HG03571 (cell line): ENCODE data around the gene RABGEF1.
"Not testable (repeated sequence)": the region's sequence is repeated elsewhere in the genome, so short reads cannot be mapped to it uniquely, and the experiment has no call there.

Experiments
- ATAC-seq: cut with Tn5 transposase; IDR thresholded peaks from one replicate; pipeline ENCODE4 v1.9.1; 2021; ENCODE audit not compliant: unreplicated experiment

RABGEF1 gene

GRCh38 chr7:66740302-66740979, at the start of gene RABGEF1:
Gene RABGEF1 (plus strand): TSS chr7:66740733. CDS start chr7:66771900, 31,167 bp downstream.
- peak; percentile 84 for ATAC-seq

DNA sequence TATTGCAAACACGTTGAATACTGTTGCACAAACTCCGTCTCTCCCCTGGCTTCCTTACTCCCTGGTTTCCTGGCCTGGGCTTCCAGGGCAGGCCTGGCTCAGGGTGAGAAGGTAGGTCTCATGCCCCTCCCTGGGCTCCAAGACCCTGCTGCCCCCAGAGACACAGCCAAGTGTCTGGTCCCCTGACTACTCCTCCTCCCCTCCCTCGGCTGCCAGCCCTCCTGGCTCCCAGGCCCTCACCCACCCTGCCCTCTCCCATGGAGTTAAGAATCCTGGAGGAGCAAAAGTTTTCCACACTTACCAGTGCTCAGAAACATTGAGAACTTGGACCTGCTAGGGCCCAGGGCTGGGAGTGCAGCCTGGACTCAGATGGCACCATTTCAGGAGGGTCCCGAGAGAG, 47.2 kb upstream of the RABGEF1 start:
- ATAC-seq: no peak

- no peak for ATAC-seq
These were observed 46.2 kb upstream of the RABGEF1 start for GRCh38 chr7:66694286-66694685.

- not testable (repeated sequence) for ATAC-seq
These were observed 45.1 kb upstream of the RABGEF1 start for GRCh38 chr7:66695417-66695816.

DNA sequence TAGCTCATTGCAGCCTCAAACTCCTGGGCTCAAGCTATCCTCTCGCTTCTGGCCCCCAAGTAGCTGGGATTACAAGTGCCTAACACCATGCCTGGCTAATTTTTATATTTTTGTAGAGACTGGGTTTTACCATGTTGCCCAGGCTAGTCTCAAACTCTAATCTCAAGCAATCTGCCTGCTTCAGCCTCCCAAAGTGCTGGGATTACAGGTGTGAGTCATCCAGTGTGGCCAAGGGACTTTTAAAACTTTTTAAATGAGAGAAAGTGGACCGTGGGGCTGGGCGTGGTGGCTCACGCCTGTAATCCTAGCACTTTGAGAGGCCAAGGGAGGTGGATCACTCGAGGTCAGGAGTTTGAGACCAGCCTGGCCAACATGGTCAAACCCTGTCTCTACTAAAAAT, 44.4 kb upstream of the RABGEF1 start:
- ATAC-seq: not testable (repeated sequence)

GRCh38 chr7:66696774-66697191, 43.8 kb upstream of the RABGEF1 start:
- ATAC-seq: no peak

GRCh38 chr7:66697449-66698438, 42.8 kb upstream of the RABGEF1 start:
- no peak for ATAC-seq

- no peak for ATAC-seq
These were observed 41.8 kb upstream of the RABGEF1 start for GRCh38 chr7:66698652-66699205.

DNA sequence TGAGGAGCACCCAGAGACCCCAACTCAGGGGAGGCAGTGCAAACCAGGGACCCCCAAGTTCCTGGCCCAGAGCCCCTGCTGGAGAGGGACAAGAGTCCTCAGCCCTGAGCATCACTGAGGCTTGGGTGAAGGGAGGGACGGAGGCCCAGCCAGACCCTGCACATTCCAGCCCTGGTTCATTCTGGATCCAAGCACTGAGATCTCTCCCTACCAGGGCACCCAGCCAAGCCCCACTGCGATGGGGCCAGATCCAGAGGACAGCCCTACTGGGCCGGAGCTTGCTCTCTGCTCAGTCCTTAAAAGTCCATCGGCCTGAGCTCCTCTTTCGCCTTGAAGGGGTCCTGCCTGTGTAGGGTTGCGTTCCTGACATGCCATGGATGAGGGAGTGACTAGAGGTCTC, 40.5 kb upstream of the RABGEF1 start:
- no peak for ATAC-seq

- no peak for ATAC-seq
These were observed 39.9 kb upstream of the RABGEF1 start for GRCh38 chr7:66700633-66701131.

DNA sequence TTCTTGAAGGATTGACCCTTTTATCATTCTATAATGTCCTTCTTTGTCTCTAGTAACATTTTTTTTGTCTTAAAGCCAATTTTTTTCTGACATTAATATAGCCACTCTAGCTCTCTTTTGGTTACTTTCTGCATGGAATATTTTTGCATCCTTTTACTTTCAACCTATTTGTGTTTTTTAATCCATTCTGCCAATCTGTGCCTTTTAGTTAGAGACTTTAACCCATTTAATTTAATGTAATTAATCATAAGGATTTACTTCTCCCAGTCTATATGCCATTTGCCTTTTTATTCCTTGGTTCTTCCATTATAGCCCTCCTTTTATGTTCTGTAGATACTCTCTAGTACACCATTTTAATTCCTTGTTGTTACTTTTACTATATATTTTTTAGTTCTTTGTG, 32.7 kb upstream of the RABGEF1 start:
- ATAC-seq: no peak

GRCh38 chr7:66710752-66711151, 29.8 kb upstream of the RABGEF1 start:
- not testable (repeated sequence) for ATAC-seq

DNA sequence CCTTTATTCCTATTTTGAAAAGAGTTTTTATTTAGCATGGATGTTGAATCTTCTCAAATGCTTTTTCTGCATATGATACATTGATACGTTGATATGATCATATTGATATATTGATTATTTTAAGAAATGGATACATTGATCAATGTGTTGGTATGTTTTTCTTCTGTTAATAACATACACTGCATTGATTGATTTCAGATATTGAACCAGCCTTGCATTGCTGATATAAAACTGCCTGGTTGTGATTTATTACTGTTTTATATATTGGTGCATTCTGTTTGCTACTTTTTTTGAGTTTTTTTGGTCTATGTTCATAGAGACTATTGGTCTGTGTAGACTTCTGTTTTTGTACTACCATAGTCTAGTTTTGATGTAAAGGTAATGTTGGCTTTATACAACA, 26.8 kb upstream of the RABGEF1 start:
- ATAC-seq: no peak

DNA sequence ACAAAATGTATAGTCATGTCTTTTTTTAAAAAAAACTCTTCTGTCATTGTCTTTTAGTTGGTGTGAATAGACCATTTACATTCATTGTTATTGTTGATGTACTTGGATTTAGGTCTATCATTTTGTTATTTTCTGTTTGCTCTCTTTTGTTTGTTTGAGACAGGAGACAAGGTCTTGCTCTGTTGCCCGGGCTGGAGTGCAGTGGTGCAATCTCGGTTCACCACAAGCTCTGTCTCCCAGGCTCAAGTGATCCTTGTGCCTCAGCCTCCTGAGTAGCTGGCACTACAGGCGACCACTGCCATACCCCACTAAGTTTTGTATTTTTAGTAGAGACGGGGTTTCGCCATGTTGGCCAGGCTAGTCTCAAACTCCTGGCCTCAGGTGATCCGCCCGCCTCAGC, 23.9 kb upstream of the RABGEF1 start:
- ATAC-seq: not testable (repeated sequence)

GRCh38 chr7:66720561-66720960, 20.0 kb upstream of the RABGEF1 start:
- no peak for ATAC-seq

DNA sequence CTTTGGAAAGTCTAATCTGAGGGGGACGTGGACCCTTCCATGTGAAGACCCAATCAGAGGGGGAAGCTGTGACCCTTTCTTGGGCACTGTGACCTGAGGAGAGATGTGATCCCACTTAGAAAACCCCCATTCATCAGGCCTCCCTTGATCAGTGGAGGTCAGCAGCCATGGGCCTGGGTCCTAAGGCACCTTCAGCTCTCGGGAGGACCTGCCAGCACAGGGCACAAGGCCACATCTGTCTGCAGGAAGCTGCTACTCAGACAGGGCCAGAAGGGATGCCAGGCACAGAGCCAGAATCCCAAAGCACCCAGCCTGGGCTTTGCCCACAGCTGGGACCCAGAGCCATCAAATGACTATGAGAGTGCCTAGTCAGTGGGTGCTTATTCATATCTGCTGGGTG, 14.7 kb upstream of the RABGEF1 start:
- ATAC-seq: no peak

DNA sequence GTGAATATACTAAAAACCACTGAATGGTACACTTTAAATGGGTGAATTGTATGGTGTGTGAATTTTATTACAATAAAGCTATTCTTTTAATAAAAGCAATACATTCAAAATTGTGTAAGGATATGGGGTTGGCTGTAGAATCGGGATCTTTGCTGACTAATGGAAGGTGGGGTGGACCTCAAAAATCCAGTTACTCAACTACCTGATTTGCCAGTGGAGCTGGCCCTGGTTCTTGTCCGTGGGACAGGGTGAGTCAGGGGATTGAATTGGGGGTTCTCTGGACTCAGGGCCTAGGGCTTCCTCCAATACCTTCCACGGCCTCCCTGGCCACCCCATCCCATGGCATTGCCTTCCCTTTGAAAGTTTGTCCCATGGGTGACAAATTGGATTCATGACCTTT, 13.5 kb upstream of the RABGEF1 start:
- no peak for ATAC-seq

DNA sequence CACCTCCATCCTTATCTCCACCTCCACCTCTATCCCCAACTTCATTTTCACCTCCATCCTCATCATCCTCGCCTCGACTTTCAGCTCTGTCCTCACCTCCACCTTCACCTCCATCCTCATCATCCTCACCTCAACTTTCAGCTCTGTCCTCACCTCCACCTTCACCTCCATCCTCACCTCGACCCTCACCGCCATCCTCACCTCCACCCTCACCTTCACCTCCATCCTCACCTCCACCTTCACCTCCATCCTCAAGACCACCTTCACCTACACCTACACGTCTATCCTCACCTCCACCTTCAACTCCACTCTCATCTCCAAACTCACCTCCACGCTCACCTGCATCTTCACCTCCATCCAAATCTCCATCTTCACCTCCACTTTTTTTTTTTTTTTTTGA, 12.0 kb upstream of the RABGEF1 start:
- no peak for ATAC-seq

DNA sequence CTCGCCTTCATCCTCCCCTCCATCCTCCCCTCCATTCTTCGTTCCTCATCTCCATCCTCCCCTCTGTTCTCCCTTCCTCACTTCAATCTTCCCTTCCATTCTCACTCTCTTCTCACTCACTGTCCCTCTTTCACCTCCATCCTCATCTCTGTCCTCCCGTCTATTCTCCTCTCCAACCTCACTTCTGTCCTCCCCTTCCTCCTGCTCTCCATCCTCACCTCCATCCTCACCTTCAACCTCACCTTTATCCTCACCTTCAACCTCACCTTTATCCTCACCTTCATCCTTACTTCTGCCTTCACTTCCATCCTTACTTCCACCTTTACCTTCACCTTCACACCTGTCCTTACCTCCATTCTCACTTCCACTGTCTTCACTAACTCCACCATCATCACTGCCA, 11.3 kb upstream of the RABGEF1 start:
- no peak for ATAC-seq

GRCh38 chr7:66731986-66732385, 8.5 kb upstream of the RABGEF1 start:
- ATAC-seq: no peak

GRCh38 chr7:66732439-66732838, 8.1 kb upstream of the RABGEF1 start:
- no peak for ATAC-seq

DNA sequence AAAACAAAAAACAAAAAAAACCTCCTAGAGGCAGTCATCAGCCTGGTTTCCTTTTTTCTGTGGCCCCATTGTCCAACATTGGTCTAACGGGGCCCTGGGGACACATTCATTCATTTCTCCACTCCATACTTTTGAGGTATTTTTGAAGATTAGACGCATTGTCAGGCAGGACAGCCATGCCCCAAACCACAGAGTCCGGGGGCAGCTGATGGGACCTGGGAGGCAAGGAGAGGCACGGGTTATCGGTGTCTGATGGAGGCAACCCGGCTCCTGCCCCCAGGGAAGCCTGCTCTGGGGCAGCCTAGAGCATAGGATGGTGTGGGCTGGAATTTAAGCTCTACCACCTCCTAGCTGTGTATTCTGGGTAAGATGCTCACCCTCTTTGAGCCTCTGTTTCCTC, 6.5 kb upstream of the RABGEF1 start:
- no peak for ATAC-seq
